Neural cell (in vitro differentiated cells): ENCODE measurements around the gene CACNA1S. TPM values are rescaled to one million over a fixed set of nuclear protein-coding genes. Genes with fewer than 3 reads are reported as not detected.

Source experiments
- H2AFZ ChIP-seq: fragments of 200-600, 300-800 bp; sonication (generic), shearing (Covaris generic); 2 replicates; pipeline ENCODE4 v1.6.0; 2014; ENCODE audit warnings: low read depth, mild to moderate bottlenecking, antibody characterized with exemption, low read length, moderate library complexity
- H3F3A ChIP-seq: fragments of 200-600 bp; shearing (Covaris generic); 2 replicates; pipeline ENCODE4 v1.6.1; 2016; ENCODE audit warnings: mild to moderate bottlenecking, moderate library complexity, mixed read lengths, antibody characterized with exemption, low read length; ENCODE audit not compliant: insufficient read depth, poor library complexity, severe bottlenecking
- H3K27ac ChIP-seq: fragments of 200-600, 300-800 bp; sonication (generic), shearing (Covaris generic); 2 replicates; pipeline ENCODE4 v1.5.1; 2014; ENCODE audit warnings: mild to moderate bottlenecking, low read length, moderate library complexity
- H3K27me3 ChIP-seq: fragments of 300-800, 200-600 bp; sonication (generic), shearing (Covaris generic); 2 replicates; pipeline ENCODE4 v1.6.0; 2014; ENCODE audit warnings: mild to moderate bottlenecking, low read depth, low read length, moderate library complexity; ENCODE audit not compliant: insufficient read depth
- H3K36me3 ChIP-seq: fragments of 300-800, 200-600 bp; sonication (generic), shearing (Covaris generic); 2 replicates; pipeline ENCODE4 v1.5.1; 2014; ENCODE audit warnings: mild to moderate bottlenecking, antibody characterized with exemption, low read length, moderate library complexity; ENCODE audit not compliant: insufficient read depth
- H3K4me2 ChIP-seq: fragments of 300-800, 200-600 bp; sonication (generic), shearing (Covaris generic); 2 replicates; pipeline ENCODE4 v1.6.0; 2014; ENCODE audit warnings: mild to moderate bottlenecking, low read length
- H3K4me3 ChIP-seq: fragments of 300-800, 200-600 bp; sonication (generic), shearing (Covaris generic); 2 replicates; pipeline ENCODE4 v1.5.1; 2014; ENCODE audit warnings: mild to moderate bottlenecking, low read length, moderate library complexity
- H3K79me2 ChIP-seq: fragments of 200-600 bp; shearing (Covaris generic); replicated peaks from 2 replicates; pipeline ENCODE4 v1.6.0; 2014; ENCODE audit warnings: mild to moderate bottlenecking, low read length, moderate library complexity; ENCODE audit not compliant: insufficient read depth
- H3K9ac ChIP-seq: fragments of 300-800, 200-600 bp; sonication (generic), shearing (Covaris generic); 2 replicates; pipeline ENCODE4 v1.6.1; 2016; ENCODE audit warnings: mild to moderate bottlenecking, low read length, mixed read lengths
- H3K9me2 ChIP-seq: fragments of 200-600 bp; shearing (Covaris generic); 2 replicates; pipeline ENCODE4 v1.6.1; 2016; ENCODE audit warnings: mild to moderate bottlenecking, low read length, mixed read lengths; ENCODE audit not compliant: insufficient read depth
- H3K9me3 ChIP-seq: fragments of 200-600, 300-800 bp; sonication (generic), shearing (Covaris generic); 2 replicates; pipeline ENCODE4 v1.6.1; 2016; ENCODE audit warnings: mild to moderate bottlenecking, mixed run types, low read length, moderate library complexity, mixed read lengths
- H4K20me1 ChIP-seq: fragments of 200-600 bp; shearing (Covaris generic); 2 replicates; pipeline ENCODE4 v1.6.1; 2016; ENCODE audit warnings: mild to moderate bottlenecking, mixed run types; ENCODE audit not compliant: insufficient read depth
- EP300 ChIP-seq: fragments of 450-650 bp; conservative IDR thresholded peaks from 2 replicates; pipeline ENCODE4 v1.6.1; 2014; ENCODE audit warnings: antibody characterized with exemption, mild to moderate bottlenecking, moderate library complexity; ENCODE audit not compliant: poor library complexity, severe bottlenecking
- EZH2 ChIP-seq: fragments of 200-600, 300-800 bp; shearing (Covaris generic), sonication (generic); IDR thresholded peaks from 2 replicates; pipeline ENCODE4 v1.6.1; 2014; ENCODE audit warnings: antibody characterized with exemption, low read length, borderline replicate concordance, mild to moderate bottlenecking; ENCODE audit not compliant: insufficient read depth, poor library complexity, severe bottlenecking
- MXI1 ChIP-seq: fragments of 450-650 bp; conservative IDR thresholded peaks from 2 replicates; pipeline ENCODE4 v1.6.1; 2014; ENCODE audit warnings: antibody characterized with exemption, mild to moderate bottlenecking; ENCODE audit not compliant: poor library complexity, severe bottlenecking
- POLR2AphosphoS5 ChIP-seq: IDR thresholded peaks from 2 replicates; pipeline ENCODE4 v1.6.1; 2012
- RAD21 ChIP-seq: fragments of 450-650 bp; conservative IDR thresholded peaks from 2 replicates; pipeline ENCODE4 v1.6.1; 2014; ENCODE audit warnings: antibody characterized with exemption, mild to moderate bottlenecking, moderate library complexity
- SMC3 ChIP-seq: fragments of 450-650 bp; conservative IDR thresholded peaks from 2 replicates; pipeline ENCODE4 v1.6.1; 2014; ENCODE audit warnings: antibody characterized with exemption, mild to moderate bottlenecking, moderate library complexity; ENCODE audit not compliant: poor library complexity
- TAF1 ChIP-seq: IDR thresholded peaks from 2 replicates; pipeline ENCODE4 v1.6.1; 2012; ENCODE audit warnings: low read depth
- polyA plus RNA-seq: library from polyadenylated mRNA; depleted of rRNA; stranded (reverse); fragments of >200 nt; gene quantifications from 2 replicates; pipeline ENCODE4 v1.2.3, GENCODE V29; 2014
- TF ChIP-seq, protein P1 (sequence below): fragments of 450-650 bp; IDR thresholded peaks from 2 replicates; pipeline ENCODE4 v1.5.1; 2014; ENCODE audit warnings: antibody characterized with exemption, mild to moderate bottlenecking, moderate library complexity; ENCODE audit not compliant: poor library complexity, severe bottlenecking
- TF ChIP-seq, protein P2 (sequence below): IDR thresholded peaks from 2 replicates; pipeline ENCODE4 v1.6.1; 2012; ENCODE audit warnings: borderline replicate concordance

The CACNA1S gene
- polyA plus RNA-seq, 1 donor from 2014 or later: 0.05 TPM

DNA sequence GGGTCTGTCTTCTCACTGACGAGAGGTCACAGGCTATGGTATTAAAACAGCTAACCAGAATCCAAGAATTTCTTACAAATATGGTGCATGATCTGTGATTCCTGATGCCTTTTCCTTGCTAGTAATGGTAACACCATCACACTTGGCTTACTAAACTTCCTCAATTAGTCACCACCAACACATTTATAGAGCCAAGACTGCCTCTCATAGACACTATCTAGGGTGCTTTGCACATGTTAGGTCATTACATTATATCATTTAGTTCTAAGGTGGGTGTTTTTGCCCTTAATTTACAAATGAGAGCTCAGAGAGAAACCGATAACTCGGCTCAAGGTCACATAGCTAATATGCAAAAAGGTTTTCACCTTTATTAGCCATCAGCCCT lies 97.4 kb downstream of the CACNA1S start:
- Histone ChIP-seq H3K4me3 (peak overlapping the region; percentile 51), H2AFZ (no peak overlapping the region), H3F3A (no peaks in the 10 kb centered on the region), H3K9me2 (no peaks in the 10 kb centered on the region), H4K20me1 (peaks cover 90% of the 10 kb centered on the region), H3K9ac (no peak overlapping the region), H3K4me2 (no peak overlapping the region), H3K79me2 (peaks cover 96% of the 10 kb centered on the region), H3K27ac (no peak overlapping the region), H3K9me3 (no peaks in the 10 kb centered on the region), H3K36me3 (no peaks in the 10 kb centered on the region), H3K27me3 (no peaks in the 10 kb centered on the region)
- TF ChIP-seq SMC3 (no peak), TAF1 (no peak), MXI1 (no peak)
- TF ChIP-seq, protein P1, sequence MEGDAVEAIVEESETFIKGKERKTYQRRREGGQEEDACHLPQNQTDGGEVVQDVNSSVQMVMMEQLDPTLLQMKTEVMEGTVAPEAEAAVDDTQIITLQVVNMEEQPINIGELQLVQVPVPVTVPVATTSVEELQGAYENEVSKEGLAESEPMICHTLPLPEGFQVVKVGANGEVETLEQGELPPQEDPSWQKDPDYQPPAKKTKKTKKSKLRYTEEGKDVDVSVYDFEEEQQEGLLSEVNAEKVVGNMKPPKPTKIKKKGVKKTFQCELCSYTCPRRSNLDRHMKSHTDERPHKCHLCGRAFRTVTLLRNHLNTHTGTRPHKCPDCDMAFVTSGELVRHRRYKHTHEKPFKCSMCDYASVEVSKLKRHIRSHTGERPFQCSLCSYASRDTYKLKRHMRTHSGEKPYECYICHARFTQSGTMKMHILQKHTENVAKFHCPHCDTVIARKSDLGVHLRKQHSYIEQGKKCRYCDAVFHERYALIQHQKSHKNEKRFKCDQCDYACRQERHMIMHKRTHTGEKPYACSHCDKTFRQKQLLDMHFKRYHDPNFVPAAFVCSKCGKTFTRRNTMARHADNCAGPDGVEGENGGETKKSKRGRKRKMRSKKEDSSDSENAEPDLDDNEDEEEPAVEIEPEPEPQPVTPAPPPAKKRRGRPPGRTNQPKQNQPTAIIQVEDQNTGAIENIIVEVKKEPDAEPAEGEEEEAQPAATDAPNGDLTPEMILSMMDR: no peak

DNA sequence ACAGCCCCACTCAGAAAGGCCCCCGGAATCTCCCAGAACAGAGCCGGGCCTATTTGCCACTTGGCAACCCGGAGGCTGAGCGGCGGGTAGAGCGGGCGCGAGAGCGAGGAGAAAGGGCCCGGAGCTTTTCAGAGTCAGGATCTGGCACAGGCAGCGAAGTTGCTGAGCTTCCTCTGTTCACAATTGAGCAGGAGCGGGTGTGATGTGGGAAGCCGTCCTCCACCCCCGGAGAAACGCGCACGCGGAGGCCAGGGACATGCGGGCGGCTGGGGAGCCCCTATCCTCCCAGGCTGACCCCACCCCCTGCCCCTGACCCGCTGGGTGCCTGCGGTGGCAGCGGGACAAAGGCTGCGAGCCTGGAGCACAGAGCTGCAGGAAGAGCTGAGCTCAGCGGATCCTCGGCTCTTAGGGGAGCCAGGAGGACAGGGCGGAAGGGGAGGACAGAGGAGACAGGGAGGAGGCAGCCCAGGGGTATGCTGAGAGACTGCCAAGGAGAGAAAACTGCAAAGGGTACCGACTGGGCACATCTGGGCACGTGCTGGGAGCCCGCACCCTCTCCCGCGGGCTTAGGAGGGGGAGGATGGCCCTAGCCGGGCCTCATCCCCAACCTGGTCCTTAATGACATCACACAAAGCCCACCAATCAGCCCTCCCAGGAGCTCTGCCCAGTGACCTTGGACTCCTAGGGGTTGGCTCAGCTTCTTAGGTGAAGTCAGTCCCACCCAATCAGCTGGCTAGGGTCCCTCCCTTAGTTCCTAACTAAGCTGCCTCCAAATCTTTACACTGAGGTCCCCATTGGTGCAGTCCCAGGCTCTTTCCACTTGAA lies 98.0 kb downstream of the CACNA1S start:
- peaks cover 96% of the 10 kb centered on the region for H3K79me2 ChIP-seq
- no peak overlapping the region for H3K9ac ChIP-seq
- no peaks in the 10 kb centered on the region for H3F3A ChIP-seq
- H3K4me3 ChIP-seq: peak overlapping the region; percentile 51
- no peak for TF ChIP-seq TAF1
- TF ChIP-seq MXI1: no peak
- no peak for TF ChIP-seq EZH2
- no peak for TF ChIP-seq POLR2AphosphoS5
- TF ChIP-seq, protein P2, sequence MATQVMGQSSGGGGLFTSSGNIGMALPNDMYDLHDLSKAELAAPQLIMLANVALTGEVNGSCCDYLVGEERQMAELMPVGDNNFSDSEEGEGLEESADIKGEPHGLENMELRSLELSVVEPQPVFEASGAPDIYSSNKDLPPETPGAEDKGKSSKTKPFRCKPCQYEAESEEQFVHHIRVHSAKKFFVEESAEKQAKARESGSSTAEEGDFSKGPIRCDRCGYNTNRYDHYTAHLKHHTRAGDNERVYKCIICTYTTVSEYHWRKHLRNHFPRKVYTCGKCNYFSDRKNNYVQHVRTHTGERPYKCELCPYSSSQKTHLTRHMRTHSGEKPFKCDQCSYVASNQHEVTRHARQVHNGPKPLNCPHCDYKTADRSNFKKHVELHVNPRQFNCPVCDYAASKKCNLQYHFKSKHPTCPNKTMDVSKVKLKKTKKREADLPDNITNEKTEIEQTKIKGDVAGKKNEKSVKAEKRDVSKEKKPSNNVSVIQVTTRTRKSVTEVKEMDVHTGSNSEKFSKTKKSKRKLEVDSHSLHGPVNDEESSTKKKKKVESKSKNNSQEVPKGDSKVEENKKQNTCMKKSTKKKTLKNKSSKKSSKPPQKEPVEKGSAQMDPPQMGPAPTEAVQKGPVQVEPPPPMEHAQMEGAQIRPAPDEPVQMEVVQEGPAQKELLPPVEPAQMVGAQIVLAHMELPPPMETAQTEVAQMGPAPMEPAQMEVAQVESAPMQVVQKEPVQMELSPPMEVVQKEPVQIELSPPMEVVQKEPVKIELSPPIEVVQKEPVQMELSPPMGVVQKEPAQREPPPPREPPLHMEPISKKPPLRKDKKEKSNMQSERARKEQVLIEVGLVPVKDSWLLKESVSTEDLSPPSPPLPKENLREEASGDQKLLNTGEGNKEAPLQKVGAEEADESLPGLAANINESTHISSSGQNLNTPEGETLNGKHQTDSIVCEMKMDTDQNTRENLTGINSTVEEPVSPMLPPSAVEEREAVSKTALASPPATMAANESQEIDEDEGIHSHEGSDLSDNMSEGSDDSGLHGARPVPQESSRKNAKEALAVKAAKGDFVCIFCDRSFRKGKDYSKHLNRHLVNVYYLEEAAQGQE: no peak
- TF ChIP-seq EP300: no peak
- TF ChIP-seq, protein P1: no peak
- no peak for TF ChIP-seq SMC3
- no peak for TF ChIP-seq RAD21
- no peak overlapping the region for H2AFZ ChIP-seq
- H4K20me1 ChIP-seq: peaks cover 90% of the 10 kb centered on the region
- no peaks in the 10 kb centered on the region for H3K9me2 ChIP-seq
- no peak overlapping the region for H3K27ac ChIP-seq
- no peak overlapping the region for H3K4me2 ChIP-seq
- no peaks in the 10 kb centered on the region for H3K9me3 ChIP-seq
- H3K27me3 ChIP-seq: no peaks in the 10 kb centered on the region
- no peaks in the 10 kb centered on the region for H3K36me3 ChIP-seq
